A673 (cell line): ENCODE results near the gene SMC6. TPM values are rescaled to one million over a fixed set of nuclear protein-coding genes. Genes with fewer than 3 reads are reported as not detected.

Experiments
- BruUV-seq: library from RNA; stranded (reverse); fragments of 400-500 nt; replicated peaks from 2 replicates; lab custom pipeline; 2021; lab: Mats Ljungman, UMichigan
- CTCF ChIA-PET: fragments of 300-600 bp; sonication (Branson Sonifier 250); formaldehyde crosslinking; loops from one replicate; lab custom pipeline; 2022; ENCODE audit warnings: antibody characterized with exemption; lab: Charles Lee
- POLR2A ChIA-PET: fragments of 300-600 bp; sonication (Branson Sonifier 250); formaldehyde crosslinking; loops from one replicate; lab custom pipeline; 2022; ENCODE audit warnings: antibody characterized with exemption; ENCODE audit not compliant: low non-redundant PET; lab: Charles Lee
- DNase-seq: peaks from one replicate; pipeline ENCODE4 v3.0.0-alpha.2; 2015; ENCODE audit warnings: low spot score
- H3K27ac ChIP-seq: fragments of 200-600 bp; sonication (generic); 2 replicates; pipeline ENCODE4 v1.5.1; 2016; ENCODE audit warnings: mixed run types, low read depth, mild to moderate bottlenecking, mixed read lengths, antibody characterized with exemption, low read length; ENCODE audit not compliant: poor library complexity, severe bottlenecking
- H3K27me3 ChIP-seq: fragments of 200-600 bp; sonication (generic); replicated peaks from 2 replicates; pipeline ENCODE4 v1.6.1; 2017; ENCODE audit warnings: mixed run types, low read depth, mild to moderate bottlenecking, mixed read lengths, antibody characterized with exemption, low read length; ENCODE audit not compliant: insufficient read depth, poor library complexity
- H3K36me3 ChIP-seq: fragments of 200-600 bp; sonication (generic); 2 replicates; pipeline ENCODE4 v1.6.1; 2016; ENCODE audit warnings: mixed run types, mild to moderate bottlenecking, mixed read lengths, antibody characterized with exemption, low read length; ENCODE audit not compliant: insufficient read depth, poor library complexity, severe bottlenecking
- H3K4me1 ChIP-seq: fragments of 200-600 bp; sonication (generic); 2 replicates; pipeline ENCODE4 v1.6.1; 2017; ENCODE audit warnings: mixed run types, mild to moderate bottlenecking, mixed read lengths, antibody characterized with exemption, low read length; ENCODE audit not compliant: insufficient read depth, poor library complexity, severe bottlenecking
- H3K4me3 ChIP-seq: fragments of 200-600 bp; sonication (generic); 2 replicates; pipeline ENCODE4 v1.5.1; 2016; ENCODE audit warnings: low read depth, mixed run types, mild to moderate bottlenecking, mixed read lengths, low read length; ENCODE audit not compliant: poor library complexity, severe bottlenecking
- H3K9me3 ChIP-seq: fragments of 200-600 bp; sonication (generic); 2 replicates; pipeline ENCODE4 v1.6.1; 2016; ENCODE audit warnings: mixed run types, low read depth, mild to moderate bottlenecking, mixed read lengths, antibody characterized with exemption, low read length; ENCODE audit not compliant: poor library complexity, severe bottlenecking
- EZH2 ChIP-seq: fragments of 200-600 bp; sonication (generic); IDR thresholded peaks from 2 replicates; pipeline ENCODE4 v1.6.1; 2017; ENCODE audit warnings: borderline replicate concordance, low read depth, mild to moderate bottlenecking, mixed read lengths, antibody characterized with exemption, low read length; ENCODE audit not compliant: poor library complexity, severe bottlenecking
- intact Hi-C: fragments of 100-400 bp; cut with micrococcal nuclease; formaldehyde crosslinking; loops from one replicate; pipeline ENCODE4 v1.10.0; 2022; ENCODE audit not compliant: unreplicated experiment
- total RNA-seq: library from RNA; stranded (reverse); gene quantifications from 2 replicates; pipeline ENCODE4 v1.2.3, GENCODE V29; 2021
- TF ChIP-seq, protein P1 (sequence below): fragments of 300-800, 200-600 bp; sonication (generic); conservative IDR thresholded peaks from 2 replicates; pipeline ENCODE4 v1.5.1; 2017; ENCODE audit warnings: low read depth, mild to moderate bottlenecking, antibody characterized with exemption, low read length, moderate library complexity, mixed read lengths

The SMC6 gene
- total RNA-seq, 1 experiment from 2014 or later, result 49.5 TPM

GRCh38 chr2:17793803-17794354 lies 40.3 kb upstream of the SMC6 start:
- ChIA-PET POLR2A (no interaction called here), CTCF (no interaction called here)
- TF ChIP-seq, protein P1, sequence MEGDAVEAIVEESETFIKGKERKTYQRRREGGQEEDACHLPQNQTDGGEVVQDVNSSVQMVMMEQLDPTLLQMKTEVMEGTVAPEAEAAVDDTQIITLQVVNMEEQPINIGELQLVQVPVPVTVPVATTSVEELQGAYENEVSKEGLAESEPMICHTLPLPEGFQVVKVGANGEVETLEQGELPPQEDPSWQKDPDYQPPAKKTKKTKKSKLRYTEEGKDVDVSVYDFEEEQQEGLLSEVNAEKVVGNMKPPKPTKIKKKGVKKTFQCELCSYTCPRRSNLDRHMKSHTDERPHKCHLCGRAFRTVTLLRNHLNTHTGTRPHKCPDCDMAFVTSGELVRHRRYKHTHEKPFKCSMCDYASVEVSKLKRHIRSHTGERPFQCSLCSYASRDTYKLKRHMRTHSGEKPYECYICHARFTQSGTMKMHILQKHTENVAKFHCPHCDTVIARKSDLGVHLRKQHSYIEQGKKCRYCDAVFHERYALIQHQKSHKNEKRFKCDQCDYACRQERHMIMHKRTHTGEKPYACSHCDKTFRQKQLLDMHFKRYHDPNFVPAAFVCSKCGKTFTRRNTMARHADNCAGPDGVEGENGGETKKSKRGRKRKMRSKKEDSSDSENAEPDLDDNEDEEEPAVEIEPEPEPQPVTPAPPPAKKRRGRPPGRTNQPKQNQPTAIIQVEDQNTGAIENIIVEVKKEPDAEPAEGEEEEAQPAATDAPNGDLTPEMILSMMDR, result no peak
- no peak for TF ChIP-seq EZH2
- Histone ChIP-seq H3K36me3 (no peaks in the 10 kb centered on the region), H3K4me1 (no peaks in the 10 kb centered on the region), H3K4me3 (no peak overlapping the region), H3K9me3 (no peaks in the 10 kb centered on the region), H3K27ac (no peak overlapping the region), H3K27me3 (no peaks in the 10 kb centered on the region)
- intact Hi-C loops, result no loop called here
- no peak for DNase-seq
- BruUV-seq, result no TSS peak

- Histone ChIP-seq H3K27me3 (no peaks in the 10 kb centered on the region), H3K27ac (no peak overlapping the region), H3K4me1 (no peaks in the 10 kb centered on the region), H3K9me3 (no peaks in the 10 kb centered on the region), H3K4me3 (no peak overlapping the region), H3K36me3 (no peaks in the 10 kb centered on the region)
- DNase-seq, result no peak
- ChIA-PET CTCF (no interaction called here), POLR2A (no interaction called here)
- intact Hi-C loops, result no loop called here
- TF ChIP-seq, protein P1, result no peak
- TF ChIP-seq EZH2, result no peak
- no TSS peak for BruUV-seq
Measured at GRCh38 chr2:17793296-17793695, 39.7 kb upstream of the SMC6 start.

DNA sequence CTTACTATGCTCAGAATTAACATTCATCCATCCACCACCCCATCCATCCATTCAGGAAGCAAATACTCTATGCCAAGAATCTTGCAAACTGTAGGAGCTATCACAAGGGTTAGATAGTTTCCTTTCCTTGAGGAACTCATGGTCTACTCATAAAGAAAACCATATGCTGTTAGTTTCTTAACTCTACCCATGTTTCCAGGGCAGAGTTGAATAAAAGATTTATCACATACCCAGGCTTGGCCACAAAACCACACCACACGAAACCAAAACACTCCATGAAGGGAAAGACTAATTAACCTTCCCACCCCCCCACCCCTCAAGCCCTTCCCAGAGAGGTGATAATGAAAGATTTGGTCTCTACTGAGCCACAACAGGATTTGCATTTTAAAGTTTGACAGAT lies 38.9 kb upstream of the SMC6 start:
- BruUV-seq, result no TSS peak

More for the DNA sequence above, 38.9 kb upstream of the SMC6 start:
- H3K36me3 ChIP-seq, result no peaks in the 10 kb centered on the region
- no peaks in the 10 kb centered on the region for H3K4me1 ChIP-seq
- H3K27ac ChIP-seq, result no peak overlapping the region
- intact Hi-C loops, result no loop called here
- CTCF ChIA-PET, result no interaction called here
- no peak overlapping the region for H3K4me3 ChIP-seq
- TF ChIP-seq, protein P1, result no peak
- TF ChIP-seq EZH2, result no peak
- POLR2A ChIA-PET, result no interaction called here
- H3K27me3 ChIP-seq, result no peaks in the 10 kb centered on the region
- H3K9me3 ChIP-seq, result no peaks in the 10 kb centered on the region
- no peak for DNase-seq
